Skeletal muscle tissue (tissue), 4 donors: Measurements from ENCODE around the gene ADAT1. TPM values are rescaled to one million over a fixed set of nuclear protein-coding genes. Genes with fewer than 3 reads are reported as not detected.
A peak's percentile ranks its signal among the peaks of the same experiment; 100 is the strongest.

Experiments used
- H3K27ac ChIP-seq: one replicate; pipeline ENCODE4 v1.7.0; 2013; ENCODE audit warnings: mild to moderate bottlenecking, low read depth, low read length, inconsistent platforms
- H3K27me3 ChIP-seq, 3 donors: one replicate each; pipeline ENCODE4 v1.7.0; 2013; ENCODE audit warnings: low read length in 3 of 3; ENCODE audit not compliant: control insufficient read depth in 3 of 3, insufficient read depth in 3 of 3
- H3K36me3 ChIP-seq, 3 donors: one replicate each; pipeline ENCODE4 v1.7.0; 2013; ENCODE audit warnings: low read length in 3 of 3; ENCODE audit not compliant: control insufficient read depth in 3 of 3, insufficient read depth in 3 of 3
- H3K4me1 ChIP-seq, 3 donors: one replicate each; pipeline ENCODE4 v1.7.0; 2013; ENCODE audit warnings: low read length in 3 of 3, mild to moderate bottlenecking in 3 of 3; ENCODE audit not compliant: control insufficient read depth in 3 of 3, insufficient read depth in 3 of 3
- H3K4me3 ChIP-seq, 3 donors: one replicate each; pipeline ENCODE4 v1.7.0; 2013; ENCODE audit warnings: low read length in 3 of 3
- H3K9ac ChIP-seq, 3 donors: one replicate each; pipeline ENCODE4 v1.7.0; 2013; ENCODE audit warnings: low read length in 3 of 3, mild to moderate bottlenecking in 3 of 3, moderate library complexity in 2 of 3, low read depth in 1 of 3
- H3K9me3 ChIP-seq, 3 donors: one replicate each; pipeline ENCODE4 v1.7.0; 2013; ENCODE audit warnings: low read length in 3 of 3; ENCODE audit not compliant: control insufficient read depth in 3 of 3
- total RNA-seq: library from RNA; depleted of rRNA; stranded (reverse); fragments of >200 nt; gene quantifications from one replicate; pipeline ENCODE4 v1.2.3, GENCODE V29; 2014
- donor health status: Osteomylitis.

Gene ADAT1
- total RNA-seq, 1 donor from 2014 or later = 32.4 TPM

DNA sequence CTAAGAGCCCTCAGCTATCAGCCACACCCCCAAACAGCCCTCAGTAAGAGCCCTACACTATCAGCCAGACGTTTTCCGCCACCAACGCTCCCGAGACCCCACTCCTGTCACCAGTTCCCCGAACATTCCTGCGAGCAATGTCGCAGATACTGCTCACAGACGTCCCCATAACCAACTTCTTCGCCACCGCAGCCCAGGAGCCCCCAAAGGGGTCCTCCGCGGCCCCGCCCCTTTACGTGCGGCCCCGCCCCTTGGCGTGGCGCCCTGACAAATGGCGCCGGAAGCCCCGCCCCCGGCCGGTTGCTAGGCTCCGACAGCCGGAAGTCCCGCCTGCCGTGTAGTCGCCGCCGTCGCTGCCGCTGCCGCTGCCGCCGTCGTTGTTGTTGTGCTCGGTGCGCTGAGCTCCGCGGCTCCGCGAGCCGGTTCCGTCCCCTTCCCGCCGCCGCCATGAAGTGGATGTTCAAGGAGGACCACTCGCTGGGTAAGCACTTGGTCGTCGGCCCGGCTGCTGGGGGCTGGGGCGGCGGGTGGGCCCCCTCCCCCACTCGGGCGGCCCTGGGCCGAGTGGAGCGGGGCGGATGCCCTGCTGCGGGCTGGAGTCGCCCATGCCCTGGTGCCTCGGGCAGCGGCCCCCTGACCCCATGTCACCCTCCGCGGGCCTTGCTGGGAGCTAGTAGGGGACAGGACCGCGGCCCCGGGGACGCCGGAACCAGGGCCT, 56.9 kb downstream of the ADAT1 start, which contains the start of gene GABARAPL2:
Gene GABARAPL2, plus strand, starts transcription at position 340 of the 718 bp plus-strand sequence. Its CDS starts 108 bp downstream, at position 448.
- Histone ChIP-seq H3K4me3 (peak within 1 kb of the TSS; percentile 82 to 96 (median 92)), H3K4me1 (peaks cover 25 to 48% (median 36%) of the 10 kb centered on the region in 3 donors), H3K27ac (peak within 1 kb of the TSS; percentile 84), H3K36me3 (peaks cover 23 to 35% (median 29%) of the 10 kb centered on the region in 3 donors), H3K9me3 (no peaks in the 10 kb centered on the region), H3K27me3 (no peaks in the 10 kb centered on the region), H3K9ac (peak within 1 kb of the TSS; percentile 92 to 94 (median 93))

DNA sequence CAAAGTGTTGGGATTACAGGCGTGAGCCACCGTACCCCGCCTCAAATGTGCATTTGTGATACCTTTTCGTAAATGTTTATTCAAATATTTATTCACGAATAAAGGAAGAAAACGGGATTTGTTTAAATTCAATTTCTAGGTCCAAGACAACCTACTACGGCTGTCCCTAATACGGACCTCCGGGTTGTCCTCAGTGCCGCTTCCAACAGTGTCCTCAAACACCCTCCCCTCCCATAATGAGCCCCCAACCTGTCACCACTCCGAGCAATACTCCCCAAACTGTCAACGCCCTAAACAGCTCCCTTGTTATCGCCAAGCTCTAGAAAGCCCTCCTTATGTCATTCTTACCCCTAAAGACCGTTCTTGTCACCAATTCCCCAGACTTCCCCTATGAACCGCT, 57.4 kb downstream of the ADAT1 start:
- peaks cover 24 to 48% (median 33%) of the 10 kb centered on the region in 3 donors for H3K4me1 ChIP-seq
- peak overlapping the region; percentile 71 to 94 (median 93) for H3K9ac ChIP-seq
- H3K9me3 ChIP-seq = no peaks in the 10 kb centered on the region
- peak overlapping the region; percentile 82 to 96 (median 92) for H3K4me3 ChIP-seq
- peaks cover 23 to 30% (median 26%) of the 10 kb centered on the region in 3 donors for H3K36me3 ChIP-seq
- peak overlapping the region; percentile 84 for H3K27ac ChIP-seq
- H3K27me3 ChIP-seq = no peaks in the 10 kb centered on the region

DNA sequence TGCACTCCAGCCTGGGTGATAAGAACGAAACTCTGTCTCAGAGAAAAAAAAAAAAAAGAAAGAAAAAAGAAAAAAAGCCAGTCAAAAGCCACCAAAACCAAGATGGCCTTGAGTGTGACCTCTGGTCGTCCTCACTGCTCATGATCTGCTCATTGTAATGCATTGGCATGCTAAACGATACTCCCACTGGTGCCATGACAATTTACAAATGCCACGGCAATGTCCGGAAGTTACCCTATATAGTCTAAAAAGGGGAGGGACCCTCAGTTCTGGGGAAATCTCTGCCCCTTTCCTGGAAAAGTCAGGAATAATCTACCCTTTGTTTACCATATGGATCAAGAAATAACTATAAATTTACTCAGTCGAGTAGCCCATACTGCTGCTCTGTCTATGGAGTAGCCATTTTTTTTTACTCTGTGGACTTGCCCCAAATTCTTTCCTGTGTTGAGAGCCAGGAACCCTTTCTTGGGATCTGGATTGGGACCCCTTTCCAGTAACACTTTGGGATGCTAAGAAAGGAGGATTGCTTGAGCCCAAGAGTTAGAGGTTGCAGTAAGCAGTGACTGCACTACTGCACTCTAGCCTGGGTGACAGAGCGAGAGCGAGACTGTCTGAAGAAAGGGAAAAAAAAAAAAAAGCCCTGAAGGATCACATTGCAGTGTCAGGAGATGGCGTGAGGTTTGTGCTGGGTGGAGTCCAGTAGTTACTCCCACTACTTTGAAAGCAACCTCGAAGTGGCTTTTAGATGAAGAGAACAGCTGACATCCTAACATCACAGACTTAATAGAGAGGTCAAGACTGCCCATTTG, 63.3 kb downstream of the ADAT1 start:
- Histone ChIP-seq H3K9me3 (no peaks in the 10 kb centered on the region), H3K4me1 (peaks cover 4 to 9% (median 9%) of the 10 kb centered on the region in 3 donors), H3K9ac (no peak overlapping the region), H3K27ac (peak overlapping the region; percentile 12), H3K4me3 (no peak overlapping the region), H3K36me3 (no peaks in the 10 kb centered on the region), H3K27me3 (no peaks in the 10 kb centered on the region)

DNA sequence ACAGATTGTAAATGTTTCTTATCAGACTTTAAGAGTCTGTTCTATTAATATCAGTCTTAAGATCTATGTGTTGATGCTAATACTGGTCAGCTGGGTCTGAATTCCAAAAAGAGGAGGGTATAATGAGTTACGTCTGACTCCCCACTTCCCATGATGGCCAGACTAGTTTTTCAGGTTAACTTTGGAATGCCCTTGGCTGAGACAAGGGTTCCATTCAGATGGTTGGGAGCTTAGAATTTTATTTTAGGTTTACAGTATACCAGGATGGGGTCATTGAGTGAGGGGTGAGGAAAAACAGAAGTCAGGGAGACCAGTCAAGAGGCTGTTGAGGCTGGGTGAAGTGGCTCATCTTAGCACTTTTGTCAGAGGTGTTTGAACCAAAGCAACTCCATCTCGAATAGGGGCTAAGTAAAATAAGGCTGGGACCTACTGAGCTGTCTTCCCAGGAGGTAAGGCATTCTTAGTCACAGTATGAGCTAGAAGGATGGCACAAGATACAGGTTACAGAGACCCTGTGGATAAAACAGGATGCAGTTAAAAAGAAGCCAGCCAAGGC, 64.2 kb downstream of the ADAT1 start:
- Histone ChIP-seq H3K36me3 (no peaks in the 10 kb centered on the region), H3K9me3 (no peaks in the 10 kb centered on the region), H3K9ac (no peak overlapping the region), H3K27ac (no peak overlapping the region), H3K4me1 (peaks cover 4 to 9% (median 9%) of the 10 kb centered on the region in 3 donors), H3K27me3 (no peaks in the 10 kb centered on the region), H3K4me3 (no peak overlapping the region)

DNA sequence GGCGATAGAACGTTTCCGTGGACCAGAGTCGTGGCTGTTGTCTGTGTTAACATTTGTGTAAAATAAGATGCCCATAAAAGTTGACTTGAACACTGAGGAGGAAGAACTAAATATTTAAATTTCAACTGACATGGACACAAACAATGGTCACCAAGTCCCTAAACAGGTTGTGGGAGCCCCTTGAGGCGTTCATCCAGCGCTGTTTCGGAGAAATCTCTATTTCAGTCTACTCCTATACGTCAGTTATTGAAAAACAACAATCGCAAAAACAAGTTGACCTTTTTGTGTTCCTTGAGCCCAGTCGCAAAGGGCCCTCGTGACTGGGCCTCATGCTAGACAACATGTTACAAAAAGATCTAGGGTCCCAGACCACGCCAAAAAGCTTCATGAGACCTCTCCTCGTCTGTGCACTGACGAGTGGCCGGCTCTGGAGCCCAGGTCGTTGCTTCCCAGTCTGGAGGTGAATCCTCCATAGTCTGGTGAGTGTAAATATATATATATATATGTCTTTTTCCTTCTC, 66.6 kb downstream of the ADAT1 start:
- peak overlapping the region; percentile 54 to 82 (median 60) for H3K9ac ChIP-seq
- no peaks in the 10 kb centered on the region for H3K9me3 ChIP-seq
- H3K4me3 ChIP-seq = peak overlapping the region; percentile 86 to 91 (median 87)
- no peaks in the 10 kb centered on the region for H3K27me3 ChIP-seq
- H3K27ac ChIP-seq = peak overlapping the region; percentile 81
- H3K4me1 ChIP-seq = peaks cover 4 to 11% (median 9%) of the 10 kb centered on the region in 3 donors
- H3K36me3 ChIP-seq = no peaks in the 10 kb centered on the region

DNA sequence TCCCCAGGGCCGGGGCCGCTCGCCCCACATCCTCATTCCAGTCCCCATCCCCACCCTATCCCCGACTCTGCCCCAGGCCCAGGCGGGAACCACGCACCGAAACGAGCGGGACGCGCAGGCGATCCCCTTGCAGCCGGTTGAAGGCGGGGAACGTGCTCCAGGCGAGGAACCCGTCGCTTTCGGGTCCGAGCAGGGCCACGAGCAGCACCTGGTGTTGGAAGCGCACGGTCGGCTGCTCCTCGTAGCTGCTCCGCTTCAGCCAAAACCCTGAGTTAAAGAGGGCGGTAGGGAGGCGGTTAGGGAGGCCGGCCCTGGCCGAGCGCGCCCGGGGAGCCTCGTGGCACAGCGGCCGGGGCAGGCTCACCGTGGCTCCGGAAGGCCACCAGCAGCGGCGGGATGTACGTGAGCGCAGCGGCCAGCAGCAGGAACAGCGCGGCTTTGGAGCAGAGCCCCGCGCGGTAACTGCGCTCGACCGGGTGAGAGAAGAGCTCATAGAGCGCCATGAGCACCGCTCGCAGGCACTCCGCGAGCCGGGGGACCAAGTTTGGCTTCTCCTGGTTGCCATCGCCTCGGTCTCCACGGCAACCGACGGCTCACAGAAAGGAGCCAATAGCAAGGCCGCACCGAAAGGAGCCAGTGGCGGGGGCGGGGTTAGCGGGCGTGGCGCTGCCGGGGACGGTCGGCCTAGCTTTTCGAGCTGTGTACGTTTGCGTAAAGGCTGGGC, 67.2 kb downstream of the ADAT1 start, which contains the start of gene TMEM231:
Gene TMEM231, minus strand, starts transcription at position 546 of the 724 bp plus-strand sequence. Its CDS starts 43 bp downstream, at position 503.
- Histone ChIP-seq H3K27me3 (no peaks in the 10 kb centered on the region), H3K4me3 (peak within 1 kb of the TSS; percentile 86 to 91 (median 87)), H3K9ac (peak within 1 kb of the TSS; percentile 72 to 82 (median 76))

DNA sequence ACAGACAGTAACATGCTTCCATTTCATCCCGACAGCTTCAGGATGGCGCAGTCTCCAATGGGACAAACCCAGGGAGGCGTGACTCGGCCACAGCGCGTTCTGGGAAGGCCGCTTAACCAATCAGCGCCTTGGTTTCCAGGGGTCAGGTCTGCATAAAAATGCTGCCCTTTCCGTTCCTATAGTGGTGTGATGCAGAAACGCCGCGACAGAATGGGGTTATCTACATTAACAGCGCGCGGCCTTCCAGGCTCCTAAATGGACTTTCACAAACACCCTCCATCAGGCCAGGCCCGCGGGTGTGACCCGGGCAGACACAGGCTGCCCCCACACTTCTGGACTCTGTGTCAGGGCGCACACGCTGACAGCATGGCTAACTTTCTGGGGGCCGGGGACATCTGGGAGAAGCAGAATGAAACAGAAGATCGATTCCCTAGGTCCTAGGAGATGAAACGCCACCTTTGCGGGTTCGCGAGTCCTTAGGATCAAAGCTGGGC, 67.8 kb downstream of the ADAT1 start:
- Histone ChIP-seq H3K4me3 (peak overlapping the region; percentile 86 to 91 (median 87)), H3K4me1 (peaks cover 4 to 11% (median 9%) of the 10 kb centered on the region in 3 donors), H3K9ac (peak overlapping the region; percentile 72 to 82 (median 76)), H3K27ac (peak overlapping the region; percentile 81), H3K9me3 (no peaks in the 10 kb centered on the region), H3K36me3 (no peaks in the 10 kb centered on the region), H3K27me3 (no peaks in the 10 kb centered on the region)

More for the DNA sequence above, 67.2 kb downstream of the ADAT1 start, which contains the start of gene TMEM231:
- H3K36me3 ChIP-seq = no peaks in the 10 kb centered on the region
- H3K9me3 ChIP-seq = no peaks in the 10 kb centered on the region
- peaks cover 4 to 11% (median 9%) of the 10 kb centered on the region in 3 donors for H3K4me1 ChIP-seq
- H3K27ac ChIP-seq = peak within 1 kb of the TSS; percentile 81

DNA sequence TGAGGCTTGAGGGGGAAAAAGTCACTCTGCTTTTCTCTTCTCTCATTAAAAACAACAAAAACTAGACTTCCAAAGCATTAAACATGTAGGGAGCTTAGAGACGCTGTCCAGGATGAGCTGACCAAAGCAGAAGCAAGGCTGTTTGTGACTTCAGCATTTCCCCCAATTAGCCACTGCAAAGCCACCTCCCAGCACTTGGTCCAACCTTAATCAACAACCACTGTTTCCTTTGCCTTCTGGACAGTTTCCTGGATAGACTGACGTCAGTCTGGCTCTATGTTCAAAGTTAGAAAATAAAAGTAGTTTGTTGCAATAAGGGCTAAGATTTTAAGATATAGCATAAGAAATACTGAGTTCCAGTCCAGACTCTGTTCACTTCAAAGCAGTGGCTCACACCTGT, 70.1 kb downstream of the ADAT1 start:
- Histone ChIP-seq H3K4me3 (no peak overlapping the region), H3K9ac (no peak overlapping the region), H3K27ac (peak overlapping the region; percentile 38), H3K27me3 (no peaks in the 10 kb centered on the region), H3K4me1 (peaks cover 4 to 11% (median 9%) of the 10 kb centered on the region in 3 donors), H3K36me3 (no peaks in the 10 kb centered on the region), H3K9me3 (no peaks in the 10 kb centered on the region)

DNA sequence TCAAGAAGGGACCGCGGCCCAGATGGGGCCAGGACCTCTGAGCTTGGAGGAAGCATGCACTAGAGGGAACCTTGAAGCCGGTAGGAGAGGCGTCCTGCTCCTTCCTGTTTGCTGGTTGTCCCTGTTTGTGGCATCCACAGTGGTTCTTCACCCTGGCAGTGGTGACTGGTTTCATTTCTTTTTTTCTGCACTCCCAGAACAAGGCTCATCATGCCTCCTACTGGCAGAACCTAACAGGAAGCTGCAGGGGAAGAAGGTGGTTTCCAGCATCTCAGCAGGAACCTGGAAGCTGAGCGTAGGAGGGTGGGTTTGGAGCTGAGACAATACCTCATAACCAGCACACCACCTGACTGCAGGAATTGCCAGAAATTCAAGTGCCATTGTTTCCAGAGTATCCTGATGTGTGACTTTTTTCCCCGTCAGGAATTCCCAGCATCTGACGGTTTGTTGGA, 72.8 kb downstream of the ADAT1 start:
- Histone ChIP-seq H3K9ac (no peak overlapping the region), H3K27me3 (no peaks in the 10 kb centered on the region), H3K9me3 (no peaks in the 10 kb centered on the region), H3K36me3 (no peaks in the 10 kb centered on the region), H3K4me3 (no peak overlapping the region), H3K27ac (peak overlapping the region; percentile 69), H3K4me1 (peaks cover 2 to 5% (median 3%) of the 10 kb centered on the region in 3 donors)
